ENCODE results near the gene SMIM24.
"Not testable (repeated sequence)": the region's sequence is repeated elsewhere in the genome, so short reads cannot be mapped to it uniquely, and the experiment has no call there.

SMIM24 gene

DNA sequence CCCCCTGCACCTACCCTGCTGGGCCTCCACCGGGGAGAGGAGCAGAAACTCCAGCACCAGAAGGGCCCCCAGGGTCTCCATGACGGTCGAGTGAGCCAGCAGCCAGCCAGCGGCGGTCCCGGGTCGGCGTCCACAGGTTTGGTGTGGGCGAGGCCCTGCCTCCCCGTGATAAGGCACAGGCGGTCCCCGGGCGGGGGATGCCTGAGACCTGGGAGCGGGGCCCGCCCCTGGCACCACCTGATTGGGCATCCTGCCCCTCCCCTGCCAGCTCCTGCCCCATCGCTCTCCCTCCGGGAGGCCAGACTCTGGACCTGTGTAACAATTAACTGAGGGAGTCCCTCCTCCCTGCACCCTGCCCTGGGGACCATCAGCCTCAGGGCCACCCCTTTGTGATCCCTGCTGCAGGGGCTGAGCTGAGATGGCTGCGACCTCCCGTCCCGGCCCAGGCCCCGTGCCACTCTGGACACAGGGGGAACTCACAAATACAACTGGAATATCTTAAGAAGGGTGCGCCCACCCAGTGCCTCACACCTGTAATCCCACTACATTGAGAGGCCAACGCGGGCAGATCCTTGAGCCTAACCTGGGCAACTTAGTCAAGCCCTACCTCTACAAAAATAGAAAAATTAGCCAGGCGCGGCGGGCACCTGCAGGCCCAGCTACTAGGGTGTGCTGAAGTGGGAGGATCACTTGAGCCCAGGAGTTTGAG is at the start of gene SMIM24:
Gene SMIM24, minus strand, starts transcription at position 143 of the 709 bp plus-strand sequence. Its CDS starts 62 bp downstream, at position 81.
- no peak for DNase-seq

DNA sequence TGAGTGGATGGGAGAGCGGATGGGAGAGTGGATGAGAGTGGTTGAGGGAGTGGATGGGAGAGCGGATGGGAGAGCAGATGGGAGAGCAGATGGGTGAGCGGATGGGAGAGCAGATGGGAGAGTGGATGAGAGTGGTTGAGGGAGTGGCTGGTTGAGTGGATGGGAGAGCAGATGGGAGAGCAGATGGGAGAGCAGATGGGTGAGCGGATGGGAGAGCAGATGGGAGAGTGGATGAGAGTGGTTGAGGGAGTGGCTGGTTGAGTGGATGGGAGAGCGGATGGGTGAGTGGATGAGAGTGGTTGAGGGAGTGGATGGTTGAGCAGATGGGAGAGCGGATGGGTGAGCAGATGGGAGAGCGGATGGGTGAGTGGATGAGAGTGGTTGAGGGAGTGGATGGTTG is 49.0 kb upstream of the SMIM24 start:
- DNase-seq: not testable (repeated sequence)

DNA sequence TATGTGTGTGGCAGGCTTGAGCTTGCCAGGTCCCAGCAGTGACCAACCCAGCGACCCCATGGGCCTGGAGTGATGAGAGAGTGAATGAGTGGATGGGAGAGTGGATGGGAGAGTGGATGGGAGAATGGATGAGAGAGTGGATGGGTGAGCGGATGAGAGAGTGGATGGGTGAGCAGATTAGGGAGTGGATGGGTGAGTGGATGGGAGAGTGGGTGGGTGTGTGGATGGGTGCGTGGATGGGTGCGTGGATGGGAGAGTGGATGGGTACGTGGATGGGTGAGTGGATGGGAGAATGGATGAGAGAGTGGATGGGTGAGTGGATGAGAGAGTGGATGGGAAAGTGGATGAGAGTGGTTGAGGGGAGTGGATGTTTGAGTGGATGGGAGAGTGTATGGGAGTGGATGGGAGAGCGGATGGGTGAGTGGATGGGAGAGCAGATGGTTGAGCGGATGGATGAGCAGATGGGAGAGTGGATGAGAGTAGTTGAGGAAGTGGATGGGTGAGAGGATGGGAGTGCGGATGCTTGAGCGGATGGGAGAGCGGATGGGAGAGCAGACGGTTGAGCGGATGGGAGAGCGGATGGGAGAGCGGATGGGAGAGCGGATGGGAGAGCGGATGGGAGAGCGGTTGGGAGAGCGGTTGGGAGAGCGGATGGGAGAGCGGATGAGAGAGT is 48.4 kb upstream of the SMIM24 start:
- DNase-seq: no peak

DNA sequence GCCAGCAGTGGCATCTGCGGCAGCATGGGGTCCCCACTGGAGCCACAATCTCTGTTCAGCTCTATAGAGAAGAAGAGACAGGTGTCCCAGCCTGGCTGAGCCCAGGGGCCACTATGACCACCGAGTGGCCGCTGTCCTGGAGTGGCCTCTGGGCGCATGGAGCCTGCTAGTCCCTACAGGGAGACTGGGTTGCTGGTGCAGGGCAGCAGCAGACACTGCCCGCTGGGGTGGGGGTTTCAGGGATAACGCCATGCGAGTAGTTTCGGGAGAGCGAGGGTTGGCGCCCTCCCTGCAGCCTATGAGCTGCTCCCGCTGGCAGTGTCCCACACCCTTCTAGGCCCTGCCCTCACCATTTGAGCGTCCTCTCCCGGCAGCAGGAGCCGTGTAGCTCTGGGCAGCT is 47.8 kb upstream of the SMIM24 start:
- no peak for DNase-seq

DNA sequence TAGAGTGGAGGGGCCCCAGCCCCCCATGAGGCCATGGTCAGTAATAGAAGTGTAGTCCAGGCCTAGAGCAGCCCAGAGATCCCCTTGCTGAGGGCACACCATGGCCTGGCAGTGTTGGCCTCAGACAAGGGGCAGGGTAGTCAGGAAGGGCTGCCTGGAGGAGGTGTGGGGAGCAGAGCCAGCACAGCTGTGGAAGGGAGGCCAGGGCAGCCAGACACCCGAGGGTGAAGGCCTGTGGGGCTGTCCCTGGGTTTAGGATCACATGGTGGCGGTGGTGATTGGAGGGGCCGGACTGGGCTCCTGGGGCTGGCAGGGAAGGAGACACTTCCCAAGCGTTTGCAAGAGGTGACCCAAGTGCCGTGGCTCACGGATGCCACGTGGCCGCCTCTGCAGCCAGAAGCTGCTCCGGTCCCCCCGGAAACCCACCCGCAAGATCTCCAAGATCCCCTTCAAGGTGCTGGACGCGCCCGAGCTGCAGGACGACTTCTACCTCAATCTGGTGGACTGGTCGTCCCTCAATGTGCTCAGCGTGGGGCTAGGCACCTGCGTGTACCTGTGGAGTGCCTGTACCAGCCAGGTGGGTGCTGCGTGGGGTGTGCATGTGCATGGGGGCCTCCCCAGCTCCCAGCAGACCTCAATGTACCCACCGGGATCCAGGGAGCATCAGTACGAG is 47.0 kb upstream of the SMIM24 start:
- no peak for DNase-seq

DNA sequence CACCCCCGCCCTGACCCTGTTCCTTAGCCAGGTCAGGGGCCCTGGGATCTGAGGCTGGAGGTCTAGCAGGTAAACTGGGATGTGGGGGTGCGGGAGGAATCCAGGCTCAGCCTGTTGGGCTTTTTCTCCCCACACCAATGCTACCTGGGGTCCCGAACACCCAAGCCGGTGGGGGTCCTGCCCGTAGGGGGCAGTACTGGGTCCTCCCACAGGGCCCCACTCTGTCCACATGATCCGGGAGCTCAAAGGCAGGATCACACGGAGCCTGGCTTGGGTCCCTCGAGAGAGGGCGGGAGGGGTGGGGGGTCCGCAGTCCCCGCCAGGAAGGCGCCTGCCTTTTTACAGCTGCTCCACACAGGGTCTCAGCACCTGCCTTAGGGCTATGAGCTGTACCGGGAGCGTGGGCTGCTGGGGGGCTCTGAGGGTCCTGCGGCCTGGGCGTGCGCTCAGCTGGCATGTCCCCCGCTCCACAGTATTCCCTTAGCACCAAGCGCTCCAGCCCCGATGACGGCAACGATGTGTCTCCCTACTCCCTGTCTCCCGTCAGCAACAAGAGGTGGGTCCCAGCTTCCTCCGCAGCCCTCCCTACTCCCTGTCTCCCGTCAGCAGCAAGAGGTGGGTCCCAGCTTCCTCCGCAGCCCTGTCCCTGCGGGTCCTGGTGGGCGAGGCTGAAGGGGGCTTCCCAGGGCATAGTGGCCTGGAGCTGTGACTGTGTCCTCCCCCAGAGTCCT is 46.3 kb upstream of the SMIM24 start:
- no peak for DNase-seq

DNA sequence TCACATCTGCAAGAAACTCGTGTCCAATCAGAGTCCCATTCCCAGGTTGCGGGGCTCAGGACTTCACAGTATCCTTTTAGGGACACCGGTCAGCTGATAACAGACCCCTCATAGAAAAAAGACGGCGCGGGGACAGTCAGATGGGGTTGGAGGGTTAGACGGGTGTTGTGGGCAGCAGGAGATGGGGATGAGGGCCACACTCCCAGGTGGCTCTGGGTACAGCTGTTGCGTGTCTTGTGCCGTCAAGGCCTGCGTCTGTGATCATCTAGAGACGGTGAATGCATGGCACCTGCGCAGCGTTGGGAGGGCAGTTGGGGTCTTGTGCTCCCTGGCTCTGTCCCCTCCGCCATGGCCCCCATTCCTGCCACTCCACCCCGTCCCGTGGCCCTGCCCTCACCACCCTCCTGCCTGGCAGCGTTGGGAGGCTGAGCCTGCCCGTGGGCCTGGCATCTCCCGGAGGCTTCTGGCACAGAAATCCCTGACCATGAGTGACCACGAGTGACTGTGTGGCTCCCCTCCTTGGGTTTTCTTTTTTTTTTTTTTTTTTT is 44.7 kb upstream of the SMIM24 start:
- DNase-seq: no peak

DNA sequence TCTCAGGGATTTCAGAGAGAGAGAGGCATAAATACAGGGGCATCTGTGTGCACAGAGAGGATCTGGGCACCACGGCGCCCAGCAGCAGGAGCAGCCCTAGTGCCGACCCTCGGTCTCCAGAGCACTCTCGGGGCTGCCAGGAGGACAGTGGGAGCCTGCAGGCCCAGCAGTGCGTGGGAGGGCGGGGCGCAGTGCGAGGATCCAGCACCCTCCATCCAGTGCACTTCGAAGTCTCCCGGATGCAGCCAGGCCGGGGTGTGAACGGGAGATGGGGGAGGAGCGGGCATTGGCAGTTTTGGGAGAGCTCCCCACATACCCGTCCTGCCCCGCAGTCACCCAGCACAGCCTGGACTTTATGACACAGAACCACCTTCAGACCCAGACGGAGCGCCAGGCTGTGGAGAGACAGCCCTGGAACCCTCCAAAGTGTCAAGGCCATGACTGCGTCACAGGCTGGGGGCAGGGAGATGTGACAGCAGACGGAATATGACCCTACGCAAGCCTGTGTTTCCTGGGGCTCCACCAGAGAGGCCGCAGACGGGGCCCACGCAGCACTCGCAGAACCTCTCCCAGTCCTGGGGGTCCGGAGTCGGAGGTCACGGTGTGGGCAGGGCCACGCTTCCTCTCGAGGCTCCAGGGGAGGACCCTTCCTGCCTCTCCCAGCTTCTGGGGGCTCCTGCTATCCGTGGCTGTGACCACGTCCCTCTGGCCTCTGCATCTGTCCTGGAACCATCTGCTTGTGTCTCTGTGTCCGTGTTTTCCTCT is 43.9 kb upstream of the SMIM24 start:
- no peak for DNase-seq

DNA sequence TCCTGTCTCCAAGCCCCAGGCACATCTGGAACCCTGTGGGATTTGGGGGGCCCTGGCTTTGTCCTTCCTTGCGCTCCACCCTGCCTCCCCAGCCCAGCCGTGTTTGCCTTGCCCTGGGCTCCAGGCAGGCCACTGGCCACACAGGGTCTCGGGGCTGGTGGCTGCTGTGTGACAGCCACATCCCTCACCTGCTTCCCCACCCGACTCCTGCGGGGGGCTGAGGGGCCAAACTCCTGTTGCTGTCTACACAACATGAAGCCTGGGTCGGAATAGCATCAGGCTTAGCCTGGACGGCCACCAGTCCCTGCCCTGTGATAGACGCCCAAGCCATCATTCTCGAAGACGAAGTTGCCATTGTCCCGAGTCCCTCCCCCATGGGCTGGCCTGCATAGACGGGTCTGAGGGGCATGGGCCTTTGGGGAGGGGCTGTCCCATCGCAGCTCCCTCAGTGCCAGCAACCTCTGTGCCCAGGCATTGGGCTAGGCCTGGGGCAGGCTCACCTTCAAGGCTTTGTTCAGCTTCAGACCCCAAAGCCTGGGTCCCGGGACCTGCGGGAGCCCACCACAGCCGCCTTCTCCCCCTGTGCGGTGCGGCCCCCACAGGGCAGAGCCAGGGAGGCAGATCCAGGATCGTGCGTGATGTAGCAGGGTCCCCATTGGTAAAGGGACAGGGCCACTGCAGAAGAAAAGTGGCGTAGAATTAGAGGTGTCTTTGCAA is 43.2 kb upstream of the SMIM24 start:
- DNase-seq: no peak

DNA sequence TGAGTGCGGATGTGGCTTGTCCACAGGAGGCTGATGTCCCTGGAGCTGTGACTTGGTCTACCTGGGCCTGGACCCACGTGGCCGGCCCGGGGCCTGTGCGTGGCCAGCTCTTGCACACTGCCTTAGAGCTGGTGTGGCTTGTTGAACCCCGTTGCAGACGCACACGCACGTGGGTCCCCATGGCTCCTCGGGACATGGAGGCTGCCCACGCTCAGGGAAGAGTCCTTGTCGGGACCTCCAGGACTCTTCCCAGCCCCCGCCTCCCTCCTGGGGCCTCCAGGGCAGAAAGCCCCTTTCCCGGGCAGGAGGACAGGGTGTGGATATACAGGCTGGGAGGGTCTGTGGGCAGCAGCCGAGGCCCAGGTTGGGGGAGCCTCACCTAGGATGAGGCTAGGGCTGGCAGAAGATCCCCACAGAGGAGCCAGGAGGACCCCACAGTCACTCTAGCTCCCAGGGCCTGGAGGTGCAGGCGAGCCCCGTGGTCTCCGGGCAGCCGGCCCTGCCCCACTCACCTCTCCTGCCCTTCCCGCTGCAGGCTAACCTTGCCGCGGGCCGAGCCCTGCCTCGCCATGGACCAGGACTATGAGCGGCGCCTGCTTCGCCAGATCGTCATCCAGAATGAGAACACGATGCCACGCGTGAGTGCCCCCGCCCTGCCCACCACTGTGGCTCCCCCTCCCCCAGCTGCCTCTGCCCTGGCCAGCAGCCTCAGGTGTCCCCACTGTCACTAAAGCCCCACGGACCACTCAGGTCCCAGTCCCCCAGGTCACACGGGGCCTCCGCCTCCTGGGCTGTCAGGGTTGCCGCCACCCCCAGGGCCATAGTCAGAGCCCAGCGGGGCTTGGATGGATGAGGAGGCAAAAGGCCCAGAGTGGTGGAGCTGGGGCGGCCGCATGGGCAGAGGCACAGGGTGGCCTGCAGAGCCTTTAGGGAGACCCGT is 42.4 kb upstream of the SMIM24 start:
- DNase-seq: no peak

DNA sequence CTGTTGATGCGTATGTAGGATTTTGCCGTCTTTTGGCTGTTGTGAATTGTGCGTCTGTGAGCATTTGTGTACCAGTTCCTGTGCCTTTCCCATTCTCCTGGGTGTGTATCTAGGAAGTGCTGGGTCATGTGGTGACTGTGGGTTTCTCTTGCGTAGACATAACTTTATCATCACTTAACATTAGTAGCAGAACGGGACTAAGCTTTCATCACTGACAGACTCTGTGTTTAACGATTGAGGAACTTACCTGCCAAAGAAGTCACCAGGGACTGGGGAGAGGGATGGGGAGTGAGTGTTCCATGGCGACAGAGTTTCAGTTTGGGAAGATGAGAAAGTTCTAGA is 40.8 kb upstream of the SMIM24 start:
- DNase-seq: no peak

DNA sequence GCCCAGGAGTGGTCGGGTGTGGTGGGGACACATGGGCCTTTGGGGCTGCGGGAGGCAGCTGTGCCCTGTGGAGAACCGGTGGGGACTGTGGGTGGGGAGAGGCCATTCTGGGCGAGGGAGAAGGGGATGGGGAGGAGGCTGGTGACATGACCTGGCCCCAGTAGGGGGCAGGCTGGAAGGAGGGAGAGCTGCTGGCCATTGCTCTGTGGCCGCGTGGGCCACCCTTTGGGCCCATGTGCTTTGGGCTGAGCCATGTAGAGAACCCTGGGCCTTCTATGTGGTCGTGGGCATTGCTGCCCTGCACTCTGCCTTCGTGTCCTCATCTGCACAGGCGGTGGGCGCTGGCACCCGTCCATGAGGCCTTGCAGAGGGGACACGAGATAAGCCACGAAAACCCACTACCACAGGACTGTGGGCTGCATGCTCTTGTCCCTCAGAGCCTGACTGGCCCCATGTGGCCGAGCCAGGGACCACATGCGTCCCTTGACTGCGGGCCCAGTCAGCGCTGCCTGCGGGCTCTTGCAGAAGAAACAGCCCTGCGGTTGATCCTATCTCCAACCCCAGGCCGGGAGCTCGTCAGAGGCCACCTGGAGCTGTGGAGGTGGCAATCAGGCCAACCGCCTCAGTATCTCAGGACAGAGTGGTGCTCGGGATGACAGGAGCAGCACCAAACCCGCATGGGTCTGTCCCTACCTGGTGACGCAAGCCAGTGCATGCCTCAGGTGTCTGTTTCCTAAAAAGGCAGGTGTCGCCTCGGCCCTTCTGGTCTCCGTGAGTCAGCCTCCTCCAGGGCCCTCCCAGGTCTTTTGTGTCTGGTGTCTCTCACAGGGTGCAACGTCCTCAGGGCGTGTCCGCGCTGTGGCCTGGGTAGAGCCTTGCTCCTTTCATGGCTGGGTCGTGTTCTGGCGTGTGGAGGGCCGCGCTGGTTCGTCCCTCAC is 40.1 kb upstream of the SMIM24 start:
- DNase-seq: no peak

DNA sequence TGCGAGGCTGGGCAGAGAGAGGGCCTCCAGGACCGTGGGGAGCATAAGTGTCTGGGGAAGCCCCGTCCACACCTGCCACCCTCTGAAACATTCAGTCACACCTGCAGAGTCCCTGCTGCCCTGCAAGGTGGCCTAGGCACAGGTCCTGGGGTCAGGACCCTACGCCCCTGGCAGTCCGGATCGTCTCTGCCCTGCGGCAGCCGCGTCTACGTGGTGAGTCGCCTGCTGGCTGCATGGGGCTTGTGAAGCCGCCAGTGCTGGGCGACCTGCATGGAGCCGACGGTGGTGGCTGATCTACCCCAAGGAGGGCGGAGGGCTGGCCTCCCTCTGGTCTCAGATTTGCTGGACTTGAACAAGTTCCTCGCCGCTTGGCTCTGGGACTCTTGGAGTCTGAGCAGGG is 38.8 kb upstream of the SMIM24 start:
- no peak for DNase-seq

DNA sequence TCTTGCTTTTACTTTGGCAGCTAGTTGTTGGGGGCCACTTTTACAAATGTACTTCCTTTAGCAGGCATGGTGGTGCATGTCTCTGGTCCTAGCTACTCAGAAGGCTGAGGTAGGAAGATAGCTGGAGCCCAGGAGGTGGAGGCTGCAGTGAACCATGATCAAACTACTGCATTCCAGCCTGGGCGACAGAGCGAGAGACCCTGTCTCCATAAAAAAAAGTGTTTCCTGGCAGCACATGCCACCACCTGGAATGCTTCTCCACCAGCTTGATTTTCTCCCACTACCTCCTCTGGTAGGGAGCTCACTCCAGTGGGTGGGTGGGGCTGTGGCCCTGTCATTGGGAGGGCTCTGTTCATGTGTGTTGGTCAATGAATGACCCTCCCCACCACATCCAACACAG is 38.3 kb upstream of the SMIM24 start:
- no peak for DNase-seq

DNA sequence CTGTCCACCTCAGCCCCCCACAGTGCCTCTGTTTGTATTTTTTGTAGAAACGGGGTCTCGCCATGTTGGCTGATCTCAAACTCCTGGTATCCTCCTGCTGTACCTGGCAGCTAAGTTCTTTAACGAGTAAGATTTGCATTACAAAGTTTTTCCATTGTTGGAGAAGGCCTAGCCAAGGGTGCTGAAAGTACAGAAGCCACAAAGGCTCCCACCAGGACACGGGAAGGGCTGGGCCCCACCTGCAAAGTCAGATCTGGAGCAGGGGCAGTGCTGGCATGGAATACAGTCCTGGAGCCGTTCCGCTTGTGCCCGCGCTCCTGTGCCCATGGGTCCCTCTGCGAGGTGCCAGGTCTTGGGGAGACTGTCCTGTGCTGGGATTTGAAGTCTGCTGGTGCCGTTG is 37.9 kb upstream of the SMIM24 start:
- no peak for DNase-seq

DNA sequence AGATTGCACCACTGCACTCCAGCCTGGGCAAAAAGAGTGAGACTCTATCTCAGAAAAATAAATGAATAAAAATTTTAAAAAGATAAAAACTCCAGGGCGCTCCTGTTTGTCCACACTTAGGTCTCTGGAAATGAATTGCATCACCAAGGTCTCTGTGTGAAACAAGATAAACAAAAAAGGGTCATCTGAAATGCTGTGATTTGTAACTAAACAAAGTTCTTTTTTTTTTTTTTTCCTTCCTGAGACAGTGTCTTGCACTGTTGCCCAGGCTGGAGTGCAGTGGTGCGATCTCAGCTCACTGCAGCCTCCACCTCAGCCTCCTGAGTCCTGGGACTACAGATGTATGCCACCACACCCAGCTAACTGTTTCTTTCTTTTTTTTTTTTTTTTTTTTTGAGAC is 37.3 kb upstream of the SMIM24 start:
- no peak for DNase-seq

DNA sequence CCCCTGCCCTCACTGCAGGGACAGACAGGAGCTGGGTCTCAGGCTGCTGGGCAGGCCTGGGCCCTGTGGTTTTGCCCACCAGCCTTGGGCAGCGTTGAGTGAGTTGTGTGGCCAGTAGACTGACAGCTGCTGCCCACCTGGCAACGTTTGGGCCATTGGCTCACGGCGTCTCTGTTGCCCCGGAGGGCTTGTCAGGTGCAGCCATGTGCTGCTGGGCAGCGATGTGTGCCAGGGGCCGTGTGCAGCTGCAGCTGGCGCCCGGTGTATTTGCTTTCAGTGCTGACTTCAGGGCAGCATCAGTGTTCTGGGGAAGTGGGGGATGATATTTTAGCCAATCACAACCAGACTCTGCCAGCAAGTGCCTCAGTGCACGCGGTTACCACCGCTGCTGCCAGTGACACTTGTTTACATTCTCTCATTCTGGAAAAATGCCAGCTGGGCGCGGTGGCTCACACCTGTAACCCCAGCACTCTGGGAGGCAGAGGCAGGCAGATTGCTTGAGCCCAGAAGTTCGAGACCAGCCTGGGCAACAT is 36.4 kb upstream of the SMIM24 start:
- peak in 11 of 51 donors; percentile 10 to 37 (median 23) for DNase-seq

Measured in hypothalamus (tissue), 51 donors.